ENCODE data around the gene SAMMSON. TPM values are rescaled to one million over a fixed set of nuclear protein-coding genes. Genes with fewer than 3 reads are reported as not detected.

SAMMSON gene
- total RNA-seq, 1 donor from 2014 or later = not detected

DNA sequence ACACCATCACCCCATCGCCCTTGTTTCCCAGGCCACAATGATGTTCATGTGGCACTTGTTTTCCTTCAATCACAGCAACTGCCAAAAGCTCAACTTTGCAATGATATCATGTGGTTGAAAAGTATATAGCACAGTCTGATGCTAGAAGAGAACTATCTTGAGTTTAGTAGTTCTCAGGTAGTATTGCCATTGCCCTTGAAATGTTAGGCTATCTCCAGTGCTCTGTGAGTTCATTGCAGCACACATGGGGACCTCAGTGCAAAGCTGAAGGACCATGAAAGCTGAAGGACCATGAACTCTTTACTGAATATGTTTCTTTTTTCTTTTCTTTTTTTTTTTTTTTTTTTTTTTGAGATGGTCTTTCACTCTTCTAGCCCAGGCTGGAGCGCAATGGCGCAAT is 35.9 kb upstream of the SAMMSON start:
- Mint-ChIP-seq H3K4me3 (ENCODE audit: unreplicated experiment) (no peak overlapping the region), H3K4me1 (ENCODE audit: unreplicated experiment) (no peaks in the 10 kb centered on the region), H3K36me3 (ENCODE audit: low read depth, unreplicated experiment) (no peaks in the 10 kb centered on the region), H3K27ac (ENCODE audit: unreplicated experiment) (no peak overlapping the region), H3K9me3 (ENCODE audit: unreplicated experiment) (no peaks in the 10 kb centered on the region), H3K27me3 (ENCODE audit: unreplicated experiment) (no peaks in the 10 kb centered on the region)
- no peak for TF ChIP-seq CTCF (IDR thresholded peaks at IDR 0.05; ENCODE audit: unreplicated experiment)
- no peak for DNase-seq (ENCODE audit: low spot score)

- H3K4me1 Mint-ChIP-seq (ENCODE audit: unreplicated experiment) = no peaks in the 10 kb centered on the region
- no peak overlapping the region for H3K27ac Mint-ChIP-seq (ENCODE audit: unreplicated experiment)
- no peak overlapping the region for H3K4me3 Mint-ChIP-seq (ENCODE audit: unreplicated experiment)
- H3K36me3 Mint-ChIP-seq (ENCODE audit: low read depth, unreplicated experiment) = no peaks in the 10 kb centered on the region
- no peak for TF ChIP-seq CTCF (IDR thresholded peaks at IDR 0.05; ENCODE audit: unreplicated experiment)
- DNase-seq (ENCODE audit: low spot score) = no peak
- no peaks in the 10 kb centered on the region for H3K9me3 Mint-ChIP-seq (ENCODE audit: unreplicated experiment)
- H3K27me3 Mint-ChIP-seq (ENCODE audit: unreplicated experiment) = no peaks in the 10 kb centered on the region
Measured at GRCh38 chr3:69967156-69967555, 32.4 kb upstream of the SAMMSON start.

DNA sequence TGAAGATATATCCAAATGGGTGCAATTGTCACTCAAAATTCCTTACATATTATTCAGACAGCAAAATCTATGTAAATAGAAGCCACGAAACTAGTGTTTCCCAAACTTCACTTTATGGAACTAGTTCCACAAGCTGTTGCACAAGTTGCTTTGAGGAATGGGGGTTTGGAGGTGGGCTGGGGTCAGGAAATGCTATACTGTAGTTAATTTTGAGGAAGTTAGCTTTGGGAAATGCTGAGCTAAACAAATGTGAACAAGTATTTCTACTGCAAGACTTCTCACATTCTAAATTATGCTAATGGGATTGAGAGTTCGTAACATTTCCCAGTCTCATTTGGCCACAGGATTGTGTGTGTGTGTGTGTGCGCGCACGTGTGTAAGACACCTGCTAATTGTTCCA is 28.7 kb upstream of the SAMMSON start:
- H3K27ac Mint-ChIP-seq (ENCODE audit: unreplicated experiment) = no peak overlapping the region
- no peak overlapping the region for H3K4me3 Mint-ChIP-seq (ENCODE audit: unreplicated experiment)
- no peak for DNase-seq (ENCODE audit: low spot score)
- no peak for TF ChIP-seq CTCF (IDR thresholded peaks at IDR 0.05; ENCODE audit: unreplicated experiment)
- H3K27me3 Mint-ChIP-seq (ENCODE audit: unreplicated experiment) = no peaks in the 10 kb centered on the region
- H3K9me3 Mint-ChIP-seq (ENCODE audit: unreplicated experiment) = no peaks in the 10 kb centered on the region
- no peaks in the 10 kb centered on the region for H3K4me1 Mint-ChIP-seq (ENCODE audit: unreplicated experiment)
- H3K36me3 Mint-ChIP-seq (ENCODE audit: low read depth, unreplicated experiment) = no peaks in the 10 kb centered on the region

DNA sequence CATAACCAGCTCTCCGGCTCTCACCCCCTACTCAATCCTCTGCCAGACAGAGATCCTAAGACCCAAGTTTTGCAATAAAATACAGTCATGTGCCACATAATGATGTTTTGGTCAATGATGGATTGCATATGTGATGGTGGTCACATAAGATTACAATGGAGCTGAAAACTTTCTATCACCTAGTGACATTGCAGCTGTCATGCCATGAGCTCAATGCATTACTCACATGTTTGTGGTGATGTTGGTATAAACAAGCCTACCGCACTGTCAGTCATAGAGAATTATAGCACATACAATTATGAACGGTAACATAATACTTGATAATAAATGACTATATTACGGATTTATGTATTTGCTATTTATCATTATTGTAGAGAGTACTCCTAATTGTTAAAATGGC is 26.9 kb upstream of the SAMMSON start:
- H3K36me3 Mint-ChIP-seq (ENCODE audit: low read depth, unreplicated experiment) = peaks cover 2% of the 10 kb centered on the region
- no peak overlapping the region for H3K4me3 Mint-ChIP-seq (ENCODE audit: unreplicated experiment)
- no peak for TF ChIP-seq CTCF (IDR thresholded peaks at IDR 0.05; ENCODE audit: unreplicated experiment)
- no peak for DNase-seq (ENCODE audit: low spot score)
- H3K4me1 Mint-ChIP-seq (ENCODE audit: unreplicated experiment) = no peaks in the 10 kb centered on the region
- peaks cover 3% of the 10 kb centered on the region for H3K9me3 Mint-ChIP-seq (ENCODE audit: unreplicated experiment)
- no peak overlapping the region for H3K27ac Mint-ChIP-seq (ENCODE audit: unreplicated experiment)
- no peaks in the 10 kb centered on the region for H3K27me3 Mint-ChIP-seq (ENCODE audit: unreplicated experiment)

GRCh38 chr3:69976021-69976420 is 23.5 kb upstream of the SAMMSON start:
- Mint-ChIP-seq H3K4me3 (ENCODE audit: unreplicated experiment) (no peak overlapping the region), H3K27ac (ENCODE audit: unreplicated experiment) (no peak overlapping the region), H3K9me3 (ENCODE audit: unreplicated experiment) (peaks cover 3% of the 10 kb centered on the region), H3K27me3 (ENCODE audit: unreplicated experiment) (no peaks in the 10 kb centered on the region), H3K36me3 (ENCODE audit: low read depth, unreplicated experiment) (peaks cover 8% of the 10 kb centered on the region), H3K4me1 (ENCODE audit: unreplicated experiment) (no peaks in the 10 kb centered on the region)
- TF ChIP-seq CTCF (IDR thresholded peaks at IDR 0.05; ENCODE audit: unreplicated experiment) = no peak
- DNase-seq (ENCODE audit: low spot score) = no peak
